HuH-7 (cell line): ENCODE data around the gene CTBP2.

ENCODE experiments used
- DNase-seq: peaks from one replicate; pipeline ENCODE4 v3.0.0; 2011; ENCODE audit warnings: low spot score

CTBP2 gene

DNA sequence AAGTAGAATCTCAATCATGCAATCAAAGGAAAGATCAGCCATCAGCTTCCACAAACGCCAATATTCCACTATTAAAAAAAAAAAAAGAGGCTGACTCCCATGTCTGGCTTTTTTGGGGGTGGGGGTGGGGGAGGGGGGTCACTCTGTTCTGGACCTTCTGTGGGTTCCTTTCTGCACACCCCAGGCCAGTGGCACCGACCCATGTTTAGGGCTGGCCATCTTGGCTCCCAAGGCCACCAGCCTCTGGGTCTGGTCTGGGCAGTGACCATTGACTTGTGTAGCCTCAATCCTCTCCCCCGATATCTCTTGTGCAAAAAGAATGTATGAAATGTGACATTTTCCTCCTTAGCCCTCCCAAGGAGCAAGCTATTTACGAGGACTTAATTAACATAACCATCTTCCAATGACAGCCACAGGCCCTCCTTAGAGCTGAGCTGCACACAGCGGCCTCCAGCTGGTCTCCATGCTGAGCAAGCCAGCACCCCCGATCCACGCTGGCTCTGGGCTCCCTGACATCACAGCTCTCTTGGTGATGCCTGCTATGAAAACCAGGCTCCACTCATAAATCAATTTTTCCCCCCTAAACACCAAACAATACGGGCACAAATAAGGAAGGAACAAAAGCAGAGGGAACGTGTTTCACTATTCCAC, 118.4 kb downstream of the CTBP2 start:
- no peak for DNase-seq

DNA sequence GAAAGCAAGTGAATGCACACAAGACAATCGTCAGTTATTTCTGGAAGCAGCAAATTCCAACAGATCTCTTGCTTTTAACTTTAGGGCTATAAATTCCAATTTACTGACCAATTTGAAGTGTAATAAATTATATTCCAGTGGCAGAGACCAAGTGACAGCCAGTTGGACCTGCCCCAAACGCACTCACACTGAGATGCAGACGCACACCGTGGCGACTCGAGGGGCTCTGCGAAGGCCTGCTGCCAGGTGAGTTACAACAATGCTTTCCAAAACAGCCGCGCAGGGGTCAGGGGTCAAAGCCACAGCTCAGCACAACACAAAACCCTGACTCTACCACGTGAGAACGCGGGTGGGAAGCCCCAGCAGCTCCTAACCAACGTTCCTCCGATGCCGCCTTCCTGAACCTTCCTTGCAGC, 121.0 kb downstream of the CTBP2 start:
- DNase-seq, result no peak

DNA sequence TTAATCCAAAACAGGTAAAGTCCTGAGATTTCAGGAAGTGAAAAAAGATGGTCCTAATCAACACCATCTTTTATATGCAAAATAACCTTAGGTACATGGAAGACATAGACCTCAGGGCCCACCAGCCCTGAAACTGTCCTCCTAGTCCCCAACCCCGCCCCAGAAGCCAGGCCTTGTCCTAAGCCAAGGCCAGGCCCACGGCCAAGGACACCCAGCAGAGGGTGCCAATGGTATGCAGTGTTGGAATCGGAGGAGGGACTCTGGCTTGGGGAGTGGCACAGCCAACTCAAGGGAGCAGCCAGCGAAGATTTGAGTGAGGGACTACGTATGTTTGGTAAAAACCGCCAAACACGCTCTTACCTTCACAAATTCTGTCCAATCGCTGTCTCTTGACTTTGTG, 121.7 kb downstream of the CTBP2 start:
- peak; percentile 35 for DNase-seq

DNA sequence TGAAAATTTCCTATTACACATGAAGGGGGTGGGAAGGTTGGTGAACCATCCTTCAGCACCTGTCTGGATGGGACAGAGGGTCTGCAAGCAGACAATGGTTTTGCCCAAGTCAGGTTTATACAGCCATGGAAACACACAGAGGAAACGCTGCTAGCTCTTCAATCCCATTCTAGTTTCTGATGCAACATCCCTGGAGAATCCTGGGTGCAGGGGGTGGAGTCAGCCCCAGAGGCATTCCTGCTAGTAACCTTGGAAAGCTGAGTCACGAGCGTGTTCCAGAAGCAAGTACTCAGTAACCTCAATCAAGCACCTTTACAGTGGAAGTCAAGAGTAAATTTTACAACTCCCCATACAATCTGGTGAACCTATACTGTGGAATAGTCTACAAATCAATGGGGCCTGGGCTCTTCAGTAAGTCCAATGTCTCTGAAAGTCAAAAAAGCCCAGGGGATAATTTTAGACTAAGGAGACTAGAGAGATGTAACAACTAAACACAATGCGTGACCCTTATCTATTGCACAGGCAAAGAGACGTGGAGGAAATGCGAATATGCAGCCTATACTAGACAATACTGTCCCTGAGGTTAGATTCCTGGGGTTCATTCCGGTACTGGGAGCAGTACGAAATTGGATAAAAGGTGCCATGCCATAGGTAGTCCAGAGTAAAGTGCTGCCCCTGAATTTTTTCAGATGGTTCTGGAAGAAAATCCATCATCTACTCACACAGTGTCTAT, 123.1 kb downstream of the CTBP2 start:
- DNase-seq, result no peak

DNA sequence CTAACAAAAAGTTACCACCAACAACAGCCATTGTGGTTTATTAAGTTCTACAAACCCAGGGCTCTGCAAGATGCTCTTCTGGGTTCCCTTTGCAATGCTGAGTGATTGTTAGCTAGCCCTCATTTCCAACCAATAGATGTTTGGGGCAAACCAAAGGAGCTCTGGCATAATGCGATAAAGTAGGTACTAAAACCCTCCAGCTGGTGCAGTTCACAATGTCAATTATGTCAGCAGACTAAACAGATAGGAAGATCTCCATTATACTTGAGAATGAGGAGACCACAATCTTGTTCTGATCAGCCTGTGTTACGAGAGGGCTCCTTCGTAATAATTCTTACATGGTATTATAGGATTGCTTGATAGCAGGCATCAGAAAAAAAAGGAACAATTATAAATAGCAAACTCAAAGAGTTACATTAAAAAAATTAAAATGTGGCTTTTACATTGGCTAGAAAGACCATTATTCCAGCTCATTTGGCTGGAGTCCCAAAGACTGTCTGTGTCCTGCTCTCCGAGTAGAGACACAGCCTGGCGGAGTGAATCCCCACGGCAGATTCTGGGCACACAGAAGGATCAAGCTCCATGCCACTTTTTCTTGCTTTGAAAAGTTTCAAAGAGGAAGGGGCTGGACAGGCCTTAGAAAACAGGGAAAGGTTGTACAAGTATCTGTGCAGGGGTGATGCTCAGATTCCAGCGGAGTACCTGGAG, 124.6 kb downstream of the CTBP2 start:
- DNase-seq, result no peak

DNA sequence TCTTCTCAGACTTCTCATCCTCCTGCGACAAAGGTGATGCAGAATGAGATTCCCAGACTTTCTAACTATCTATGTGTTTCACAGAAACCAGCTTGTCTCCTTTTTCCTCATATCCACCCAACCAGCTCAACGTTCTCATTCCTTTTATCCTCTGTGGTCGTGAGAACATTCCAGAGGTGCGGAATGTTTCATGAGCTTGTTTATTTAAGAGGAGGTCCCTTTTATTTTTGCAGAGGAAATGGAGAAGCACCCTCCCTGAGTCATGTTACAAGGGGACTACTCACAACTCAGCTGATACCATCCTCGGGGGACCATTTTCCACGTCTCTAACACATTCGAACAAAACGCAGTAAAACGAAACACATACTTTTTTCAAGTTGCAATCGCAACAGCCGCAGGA, 125.2 kb downstream of the CTBP2 start:
- DNase-seq, result no peak

DNA sequence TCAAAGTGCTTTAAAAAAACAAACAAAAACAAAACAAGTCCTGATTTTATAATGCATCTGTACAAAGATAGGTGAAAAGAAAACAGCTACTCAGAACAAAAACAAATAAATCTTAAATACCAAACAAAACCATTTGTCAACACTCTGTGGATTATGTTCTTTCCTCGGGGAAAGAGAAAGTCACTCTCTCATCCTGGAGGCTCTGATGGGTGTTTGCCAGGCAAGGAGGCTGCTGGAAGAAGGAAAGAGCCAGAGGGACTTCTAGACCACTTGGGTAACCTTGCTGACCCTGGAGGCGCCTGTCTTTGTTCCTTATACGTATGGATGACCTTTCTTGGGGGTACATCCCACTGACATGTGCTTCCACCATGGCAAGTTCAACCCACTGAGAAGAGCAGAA, 125.7 kb downstream of the CTBP2 start:
- no peak for DNase-seq

DNA sequence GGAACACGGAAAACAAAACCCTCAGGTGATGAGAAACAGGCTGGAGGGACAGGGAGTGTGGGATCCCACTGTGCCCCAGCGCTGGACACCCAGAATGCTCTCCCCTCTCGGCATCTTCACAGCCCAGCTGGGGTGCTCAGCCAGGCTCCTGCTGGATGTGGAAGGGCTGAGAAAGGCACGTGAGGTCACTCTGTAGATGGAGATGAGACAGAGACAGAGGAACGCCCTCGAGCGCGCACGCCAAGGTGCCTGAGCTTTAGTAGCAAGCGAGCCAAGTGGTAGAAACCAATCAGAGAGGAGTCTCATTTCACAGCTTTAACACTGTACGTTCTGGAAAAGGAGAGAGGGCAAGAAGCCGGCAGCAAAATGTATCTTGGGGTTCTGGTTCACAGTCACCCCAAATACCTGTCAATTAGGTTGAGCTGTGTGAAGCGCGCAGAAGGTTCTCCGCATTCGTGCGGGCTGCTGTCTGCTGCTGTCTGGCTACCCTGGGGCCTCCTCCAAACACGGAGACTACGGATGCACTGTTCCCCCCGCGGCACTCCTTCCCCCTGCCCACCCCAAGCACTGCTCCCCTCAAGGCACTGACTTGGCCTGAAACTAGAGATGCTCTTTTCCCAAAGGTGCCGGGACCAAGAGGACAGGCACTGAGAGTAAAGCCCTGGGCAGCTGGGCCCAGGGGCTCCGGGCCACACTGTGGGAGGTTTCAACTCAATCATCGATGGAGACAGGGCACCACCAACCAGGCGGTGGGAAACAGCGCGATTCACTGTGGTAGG, 127.0 kb downstream of the CTBP2 start:
- DNase-seq, result no peak

DNA sequence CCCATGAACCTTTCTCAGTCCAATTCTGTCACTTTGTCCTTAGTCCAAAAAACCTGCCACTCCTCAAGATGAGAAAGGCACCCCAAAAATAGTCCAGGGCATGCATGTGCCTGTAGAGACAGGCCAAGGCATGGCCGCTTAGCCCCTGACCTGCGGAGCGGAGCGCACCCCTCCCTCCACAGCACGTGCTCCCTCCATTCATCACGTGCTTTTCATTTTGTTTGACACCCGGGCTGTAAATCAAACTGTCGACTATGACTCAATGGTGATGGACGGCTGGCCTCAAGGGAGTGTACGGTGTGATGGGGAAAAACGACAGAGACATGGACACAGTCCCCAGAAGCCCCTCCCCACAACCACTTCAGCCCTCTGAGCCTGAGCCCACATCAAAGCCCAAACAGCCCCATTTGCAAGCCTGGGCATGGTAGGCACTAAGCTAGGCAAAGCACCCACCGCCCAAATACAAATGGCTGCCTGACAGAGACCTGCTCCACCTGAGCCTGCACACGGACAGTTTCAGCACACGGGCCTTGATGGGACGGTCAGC, 127.8 kb downstream of the CTBP2 start:
- no peak for DNase-seq

DNA sequence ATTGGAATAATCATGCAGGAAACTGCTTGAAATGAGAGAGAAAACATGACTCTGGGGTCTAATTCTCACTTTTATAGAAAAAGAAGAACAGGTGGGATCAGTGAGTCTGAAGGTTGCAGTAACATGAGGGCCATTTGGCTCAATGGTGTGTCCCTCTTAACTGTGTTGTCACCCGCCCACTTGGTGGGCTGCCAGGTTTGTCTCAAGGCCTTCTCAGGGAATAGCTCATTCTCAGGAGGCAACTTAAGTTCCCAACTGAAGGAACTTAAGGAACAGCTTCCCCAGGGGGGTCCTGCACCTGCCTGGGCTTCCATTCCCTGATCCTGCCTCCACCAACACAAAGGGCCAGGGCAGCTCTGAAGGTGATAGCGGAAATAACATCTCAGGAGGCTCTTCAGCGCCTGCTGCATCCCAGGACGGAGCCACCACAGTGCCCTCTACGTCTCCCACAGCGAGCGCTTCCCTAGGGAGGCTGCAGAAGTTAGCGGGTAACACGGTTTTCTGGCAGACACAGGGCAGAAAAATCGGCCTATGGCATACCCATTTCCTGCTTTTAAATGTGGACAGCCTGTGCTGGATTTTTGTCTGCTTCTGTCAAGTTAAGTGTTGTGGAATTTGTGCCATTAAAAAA, 129.7 kb downstream of the CTBP2 start:
- no peak for DNase-seq

DNA sequence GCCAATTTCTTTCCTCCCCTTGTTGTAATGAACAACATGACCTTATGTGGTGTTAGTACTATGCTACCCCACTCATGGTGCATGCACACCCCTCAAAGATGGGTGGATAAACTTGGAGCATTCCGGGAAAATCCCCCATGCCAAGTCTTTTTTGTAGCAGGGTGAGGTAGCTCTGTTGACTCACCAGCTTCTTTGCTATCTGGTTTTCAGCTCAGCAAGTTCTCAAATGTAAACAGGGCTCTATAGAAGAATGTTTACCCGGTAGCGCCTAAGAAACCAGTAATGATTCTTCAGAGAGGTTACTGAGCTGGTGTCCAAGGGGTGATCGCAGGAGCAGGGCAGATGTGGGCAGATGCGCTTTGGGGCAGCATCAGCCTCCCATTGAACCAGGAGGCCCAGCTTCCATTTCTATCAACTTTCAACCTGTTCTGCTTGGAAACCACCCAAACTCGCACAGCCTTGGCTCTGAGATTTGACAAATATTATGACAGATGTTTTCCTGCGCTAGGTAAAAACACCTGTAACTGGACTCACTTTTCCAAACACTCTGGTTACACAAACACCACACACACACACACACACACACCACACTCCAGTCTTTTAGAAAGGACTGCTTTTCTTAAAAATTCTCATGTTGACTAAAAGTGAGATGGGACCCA, 130.7 kb downstream of the CTBP2 start:
- DNase-seq, result no peak

DNA sequence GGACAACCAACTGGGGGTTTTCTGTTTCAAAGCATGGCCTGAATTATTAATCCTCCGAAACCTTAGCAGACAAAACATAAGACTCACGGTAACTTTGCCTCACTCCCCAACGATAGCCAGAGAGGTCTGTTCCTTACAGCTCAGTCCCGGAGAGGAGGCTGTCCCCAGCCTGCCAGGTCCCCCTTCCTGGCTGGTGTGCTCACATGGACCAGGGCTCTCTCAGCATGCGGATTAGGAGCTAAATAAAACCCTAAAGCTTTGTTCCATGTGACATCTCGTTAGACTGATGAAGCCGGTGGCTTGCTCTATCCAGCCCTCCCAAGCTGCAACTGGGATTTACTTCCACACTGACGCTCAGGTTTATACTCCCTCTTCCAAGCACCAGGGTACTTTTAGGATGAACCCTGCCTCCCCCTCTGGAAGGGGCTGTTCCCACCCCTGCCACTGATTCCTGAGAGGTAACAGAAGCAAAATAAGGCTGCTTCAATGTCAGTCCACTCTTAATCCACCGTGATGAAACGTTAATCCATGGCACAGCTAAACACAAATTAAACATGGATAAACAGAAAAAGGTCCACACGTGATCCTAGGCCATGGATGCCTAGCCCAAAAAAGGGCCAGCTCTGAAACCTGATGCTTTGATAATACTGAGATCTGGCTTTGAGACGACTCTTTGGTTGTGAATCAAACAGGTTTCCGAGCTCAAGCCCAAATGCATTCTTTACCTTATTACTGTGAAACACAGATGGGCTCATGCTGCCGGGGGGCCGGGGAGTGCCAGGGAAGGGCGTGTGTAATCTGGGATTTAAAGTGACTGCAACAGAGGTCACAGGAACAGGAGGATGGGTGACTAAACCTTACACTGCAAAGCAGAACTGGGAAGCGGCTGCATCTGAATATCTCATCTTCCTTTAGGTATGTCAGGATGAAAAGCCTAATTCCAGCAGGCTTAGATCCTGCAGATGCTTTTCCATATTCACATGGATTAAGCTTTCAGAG, 132.2 kb downstream of the CTBP2 start:
- no peak for DNase-seq

DNA sequence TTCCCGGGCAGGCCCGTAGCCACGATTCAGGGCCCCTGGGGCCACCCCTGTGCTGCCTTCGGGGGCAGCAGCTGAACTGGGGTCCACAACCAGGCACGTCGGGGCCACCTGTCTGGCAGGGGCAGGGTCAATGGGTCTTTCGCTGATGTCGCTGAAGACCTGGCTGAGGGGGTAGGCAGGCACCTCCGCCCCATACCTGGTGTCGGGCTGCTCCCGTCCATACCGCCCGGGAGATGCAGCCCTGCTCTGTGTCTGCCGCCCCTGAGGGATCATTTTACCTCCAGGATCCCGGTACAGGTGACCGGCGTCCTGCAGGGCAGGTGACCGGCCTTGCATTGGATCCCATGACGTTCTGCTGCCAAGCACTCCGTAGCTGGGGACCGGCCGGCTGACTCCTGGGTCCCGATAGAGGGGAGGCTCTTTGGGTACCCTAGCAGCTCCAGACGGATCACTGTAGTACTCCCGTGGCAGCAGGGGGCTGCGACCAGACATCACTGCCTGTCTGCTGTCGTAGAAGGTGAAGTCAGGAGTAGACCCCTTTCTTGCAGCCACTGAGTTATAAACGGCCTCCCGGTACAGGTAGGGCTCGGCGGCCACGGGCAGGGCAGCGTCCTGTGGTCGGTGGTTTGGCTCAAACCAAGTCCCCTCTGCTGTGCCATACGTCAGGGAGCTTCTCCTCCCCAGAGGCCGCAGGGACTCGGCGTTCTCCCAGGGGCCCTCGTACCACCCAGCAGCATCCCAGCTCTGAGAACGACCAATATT, 133.2 kb downstream of the CTBP2 start:
- no peak for DNase-seq

DNA sequence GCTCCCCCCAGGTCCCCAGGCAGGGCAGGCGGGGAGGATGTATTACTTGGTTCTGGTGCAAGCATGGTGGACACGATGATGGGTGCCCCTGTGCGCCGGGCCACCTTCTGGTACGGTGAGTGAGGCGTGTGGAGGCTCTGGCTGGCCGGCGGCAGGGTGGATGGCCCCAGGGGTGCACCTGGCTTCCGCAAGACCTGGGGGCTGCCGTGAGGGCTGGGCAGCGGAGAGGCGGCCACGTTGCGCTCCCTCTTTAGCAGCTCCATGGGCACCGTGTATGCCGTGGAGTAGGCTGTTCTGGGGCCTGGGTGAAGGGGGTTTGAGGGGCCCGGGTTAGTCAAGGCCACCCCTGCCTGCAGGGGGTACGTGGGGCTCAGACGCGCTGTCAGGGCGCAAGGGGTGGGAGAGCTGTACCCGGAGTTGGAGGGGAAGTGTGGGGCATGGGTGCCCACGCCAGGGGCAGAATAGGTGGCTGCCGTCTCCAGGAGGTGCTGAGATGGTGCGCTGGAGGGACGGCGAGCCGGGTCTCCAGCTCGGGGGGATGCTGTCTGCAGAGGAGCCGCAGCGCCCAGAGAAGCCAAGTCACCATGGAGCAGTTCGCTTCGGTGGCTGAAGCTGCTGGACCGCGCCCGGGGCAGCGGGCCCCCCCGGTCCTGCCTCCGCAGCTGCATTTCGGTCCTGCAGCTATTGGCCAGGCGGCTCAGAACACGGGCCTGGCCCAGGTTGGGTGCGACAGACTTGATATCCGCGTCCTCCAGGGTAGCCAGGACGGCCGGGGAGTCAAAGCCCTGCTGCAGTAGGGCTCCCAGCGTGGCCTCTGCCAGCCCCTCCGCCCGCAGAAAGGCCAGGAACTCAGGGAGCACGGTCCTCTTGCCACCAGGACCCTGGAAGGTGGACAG, 134.1 kb downstream of the CTBP2 start:
- DNase-seq, result no peak

DNA sequence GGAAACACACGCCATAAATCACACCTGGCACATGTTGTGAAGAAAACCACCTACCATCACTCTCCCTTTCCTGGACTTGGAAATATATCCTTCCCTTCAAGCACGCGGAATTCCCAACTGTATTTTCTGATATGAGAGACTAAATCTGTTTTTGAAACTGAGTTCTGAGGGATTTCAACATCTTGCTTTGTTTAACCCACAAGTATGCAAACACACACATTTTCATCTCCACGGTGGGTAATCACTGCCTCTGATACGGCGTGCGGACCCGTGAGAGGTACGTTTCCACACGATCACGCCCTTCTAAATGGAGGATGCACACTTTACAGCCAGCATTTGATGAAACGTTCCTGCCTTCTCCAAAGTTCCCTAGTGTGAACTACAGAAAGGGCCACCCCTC, 135.0 kb downstream of the CTBP2 start:
- no peak for DNase-seq

DNA sequence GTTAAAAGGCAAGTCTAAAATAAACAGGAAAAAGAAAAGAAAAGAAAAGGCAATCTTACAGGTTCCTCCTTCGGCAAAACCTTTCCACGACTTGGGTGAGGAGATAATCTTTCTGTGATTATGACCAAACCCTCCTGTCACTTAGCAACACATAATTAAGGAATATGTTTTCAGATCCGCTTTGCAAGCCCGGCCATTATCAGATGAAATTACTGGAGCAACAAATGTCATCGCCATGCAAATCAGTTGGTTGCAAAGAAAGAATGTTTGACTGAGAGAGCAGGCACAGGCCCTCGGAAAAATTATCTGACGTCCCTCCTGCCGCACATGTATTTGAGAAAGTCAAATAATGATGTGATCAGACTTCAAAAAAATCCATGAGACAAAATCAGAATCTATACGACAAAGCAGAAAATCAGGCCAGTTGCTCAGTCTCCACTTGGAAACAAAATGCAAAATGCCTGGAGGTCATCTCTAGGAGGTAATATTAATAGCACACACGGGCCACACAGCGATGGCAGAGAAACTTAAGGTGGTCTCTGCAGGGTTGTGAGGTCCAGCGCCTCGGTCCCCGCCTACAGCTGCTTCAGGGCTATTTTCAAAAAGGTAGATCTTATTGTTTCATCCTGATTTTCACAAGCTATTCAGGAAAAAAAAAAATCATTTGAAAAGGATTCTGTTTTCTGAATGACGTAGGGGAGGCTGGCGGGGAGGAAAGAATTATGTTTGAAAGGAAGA, 135.7 kb downstream of the CTBP2 start:
- DNase-seq, result no peak

DNA sequence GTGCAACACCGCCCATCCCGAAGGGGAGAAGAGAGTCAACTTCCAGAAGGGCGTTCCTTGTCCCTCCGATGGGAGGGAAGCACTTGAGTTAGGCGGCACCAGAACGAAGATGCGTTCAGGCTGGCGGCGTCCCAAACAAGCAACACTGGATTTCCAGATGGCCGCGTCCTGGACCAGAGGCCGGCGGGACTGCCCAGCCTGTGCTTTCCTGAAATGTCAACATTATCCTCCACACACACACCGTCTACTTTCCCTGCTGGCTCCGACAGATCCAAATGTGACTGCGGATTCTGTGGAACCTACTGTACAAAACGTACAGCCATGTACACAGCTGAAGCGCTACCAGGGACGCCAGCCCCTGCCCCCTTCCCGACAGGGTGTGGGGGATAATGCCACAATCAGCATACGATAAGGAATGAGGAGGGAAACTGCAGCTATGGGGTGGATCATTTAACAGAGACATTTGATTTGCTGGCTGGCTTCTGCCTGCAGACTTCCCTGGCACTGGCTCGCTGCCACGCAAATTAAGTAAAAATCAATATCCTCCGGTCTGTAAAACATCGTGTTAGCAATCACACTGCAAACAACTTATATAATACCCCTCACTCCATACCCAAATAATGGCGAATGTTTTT, 136.4 kb downstream of the CTBP2 start:
- peak; percentile 55 for DNase-seq
